Vagina (tissue), 2 donors: ENCODE data around the gene OXER1. TPM values are rescaled to one million over a fixed set of nuclear protein-coding genes. Genes with fewer than 3 reads are reported as not detected.

Experiments used
- DNase-seq, 2 donors: peaks; one replicate each; pipeline ENCODE4 v3.0.0-alpha.2; 2017; ENCODE audit errors: extremely low spot score in 2 of 2
- H3K27ac ChIP-seq: fragments of 200-600 bp; sonication (generic); one replicate; pipeline ENCODE4 v1.5.1; 2019
- H3K27me3 ChIP-seq: fragments of 200-600 bp; sonication (generic); one replicate; pipeline ENCODE4 v1.5.1; 2019
- H3K36me3 ChIP-seq, 2 donors: fragments of 200-600 bp; sonication (generic); one replicate each; pipeline ENCODE4 v1.5.1; 2017 to 2019
- H3K4me1 ChIP-seq: fragments of 200-600 bp; sonication (generic); one replicate; pipeline ENCODE4 v1.5.1; 2019
- H3K4me3 ChIP-seq, 2 donors: fragments of 200-600 bp; sonication (generic); 1 replicate in 1 of 2; 2 replicates in 1 of 2; pipeline ENCODE4 v1.5.1; 2016 to 2019
- H3K9me3 ChIP-seq: fragments of 200-600 bp; sonication (generic); one replicate; pipeline ENCODE4 v1.5.1; 2019
- POLR2A ChIP-seq, 2 donors: fragments of 450-650 bp; IDR thresholded peaks; one replicate each; pipeline ENCODE4 v1.6.1; 2017; ENCODE audit warnings: antibody characterized with exemption in 2 of 2, mild to moderate bottlenecking in 2 of 2, moderate library complexity in 2 of 2
- POLR2AphosphoS5 ChIP-seq, 2 donors: sonication (generic); formaldehyde crosslinking; IDR thresholded peaks; one replicate each; pipeline ENCODE4 v1.9.0; 2017; ENCODE audit warnings: antibody characterized with exemption in 2 of 2, mild to moderate bottlenecking in 2 of 2, low read depth in 1 of 2; ENCODE audit not compliant: insufficient read depth in 1 of 2
- intact Hi-C: fragments of 100-400 bp; cut with DNase I; formaldehyde crosslinking; loops from one replicate; pipeline ENCODE4 v1.15.1; 2023
- total RNA-seq: library from RNA; depleted of rRNA; stranded (reverse); fragments of >200 nt; gene quantifications from one replicate; pipeline ENCODE4 v1.2.3, GENCODE V29; 2016
- TF ChIP-seq, protein P1 (sequence below), 3 experiments: fragments of 450-650 bp in 2 of 3; fragments of 200-600 bp in 1 of 3; sonication (generic) in 1 of 3; IDR thresholded peaks; one replicate each; pipeline ENCODE4 v1.5.1; 2017 to 2019; ENCODE audit warnings: antibody characterized with exemption in 3 of 3, mild to moderate bottlenecking in 2 of 3, moderate library complexity in 2 of 3

The OXER1 gene
- total RNA-seq, 1 donor from 2014 or later: 1.2 TPM

DNA sequence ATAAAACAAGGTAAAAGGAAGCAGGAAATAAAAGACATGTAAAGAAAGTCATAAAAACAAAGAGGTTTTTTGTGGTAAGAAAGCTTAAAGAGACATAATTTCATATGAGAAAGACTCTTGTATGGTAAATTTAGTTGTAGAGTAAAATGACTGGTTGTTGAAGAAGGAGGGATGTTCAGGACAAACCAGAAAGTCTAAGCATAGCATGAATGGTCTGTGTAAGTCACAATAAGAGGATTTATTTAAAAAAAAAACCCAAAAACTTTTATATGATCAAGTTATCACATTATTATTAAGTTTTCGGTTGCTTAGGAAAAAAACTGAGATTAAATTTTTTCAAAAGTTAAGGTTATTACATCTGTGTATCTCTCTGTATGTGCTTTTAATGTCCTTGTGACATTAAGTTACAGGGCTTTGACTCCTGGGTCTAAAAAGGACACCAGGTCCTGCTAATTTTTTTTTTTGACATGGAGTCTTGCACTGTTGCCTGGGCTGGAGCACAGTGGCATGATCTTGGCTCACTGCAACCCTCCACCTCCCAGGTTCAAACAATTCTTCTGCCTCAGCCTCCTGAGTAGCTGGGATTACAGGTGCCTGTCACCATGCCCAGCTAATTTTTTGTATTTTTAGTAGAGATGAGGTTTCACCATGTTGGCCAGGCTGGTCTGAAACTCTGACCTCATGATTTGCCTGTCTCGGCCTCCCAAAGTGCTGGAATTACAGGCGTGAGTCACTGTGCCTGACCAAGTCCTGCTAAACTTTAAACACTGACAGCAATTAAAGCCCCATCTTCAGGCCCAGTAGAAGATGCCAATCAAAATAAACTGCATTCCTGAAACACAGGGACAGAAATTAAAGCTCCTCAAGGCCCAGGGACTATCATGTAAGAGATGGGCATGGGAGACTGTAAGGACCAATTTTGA is 14.2 kb upstream of the OXER1 start:
- no peak for TF ChIP-seq POLR2A (IDR thresholded peaks at IDR 0.05)
- no peak for TF ChIP-seq POLR2AphosphoS5 (IDR thresholded peaks at IDR 0.05; ENCODE audit: insufficient read depth in 1 of 2, low read depth in 1 of 2)
- TF ChIP-seq, protein P1, sequence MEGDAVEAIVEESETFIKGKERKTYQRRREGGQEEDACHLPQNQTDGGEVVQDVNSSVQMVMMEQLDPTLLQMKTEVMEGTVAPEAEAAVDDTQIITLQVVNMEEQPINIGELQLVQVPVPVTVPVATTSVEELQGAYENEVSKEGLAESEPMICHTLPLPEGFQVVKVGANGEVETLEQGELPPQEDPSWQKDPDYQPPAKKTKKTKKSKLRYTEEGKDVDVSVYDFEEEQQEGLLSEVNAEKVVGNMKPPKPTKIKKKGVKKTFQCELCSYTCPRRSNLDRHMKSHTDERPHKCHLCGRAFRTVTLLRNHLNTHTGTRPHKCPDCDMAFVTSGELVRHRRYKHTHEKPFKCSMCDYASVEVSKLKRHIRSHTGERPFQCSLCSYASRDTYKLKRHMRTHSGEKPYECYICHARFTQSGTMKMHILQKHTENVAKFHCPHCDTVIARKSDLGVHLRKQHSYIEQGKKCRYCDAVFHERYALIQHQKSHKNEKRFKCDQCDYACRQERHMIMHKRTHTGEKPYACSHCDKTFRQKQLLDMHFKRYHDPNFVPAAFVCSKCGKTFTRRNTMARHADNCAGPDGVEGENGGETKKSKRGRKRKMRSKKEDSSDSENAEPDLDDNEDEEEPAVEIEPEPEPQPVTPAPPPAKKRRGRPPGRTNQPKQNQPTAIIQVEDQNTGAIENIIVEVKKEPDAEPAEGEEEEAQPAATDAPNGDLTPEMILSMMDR (IDR thresholded peaks at IDR 0.05): no peak
- Histone ChIP-seq H3K4me3 (no peak overlapping the region), H3K27me3 (no peaks in the 10 kb centered on the region), H3K36me3 (no peaks in the 10 kb centered on the region), H3K27ac (no peak overlapping the region), H3K9me3 (no peaks in the 10 kb centered on the region), H3K4me1 (no peaks in the 10 kb centered on the region)
- intact Hi-C loops: no loop called here
- DNase-seq: no peak

DNA sequence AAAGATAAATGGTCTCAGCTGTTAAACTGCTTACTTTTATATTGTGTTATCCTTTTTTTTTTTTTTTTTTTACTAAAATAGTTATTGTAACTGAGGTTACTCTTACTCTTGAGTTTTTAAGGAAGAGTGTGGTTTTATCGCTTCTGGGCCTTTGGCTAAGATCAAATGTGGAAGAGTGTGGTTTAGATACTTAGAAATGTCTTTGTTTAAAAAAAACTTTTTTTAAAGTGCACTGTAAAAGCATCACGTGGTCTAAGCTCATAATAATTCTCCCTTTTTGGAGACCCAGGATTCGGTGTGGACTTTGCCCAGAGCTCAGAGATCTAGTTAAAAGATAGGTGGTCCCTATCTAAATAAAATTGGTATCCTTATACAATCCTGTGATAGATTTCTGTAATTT is 11.9 kb upstream of the OXER1 start:
- intact Hi-C loops: no loop called here
- no peaks in the 10 kb centered on the region for H3K9me3 ChIP-seq
- TF ChIP-seq, protein P1 (IDR thresholded peaks at IDR 0.05): no peak
- TF ChIP-seq POLR2AphosphoS5 (IDR thresholded peaks at IDR 0.05; ENCODE audit: insufficient read depth in 1 of 2, low read depth in 1 of 2) (no peak), POLR2A (IDR thresholded peaks at IDR 0.05) (no peak)
- DNase-seq: no peak
- H3K27ac ChIP-seq: no peak overlapping the region
- no peaks in the 10 kb centered on the region for H3K36me3 ChIP-seq
- H3K4me1 ChIP-seq: no peaks in the 10 kb centered on the region
- no peaks in the 10 kb centered on the region for H3K27me3 ChIP-seq
- no peak overlapping the region for H3K4me3 ChIP-seq

DNA sequence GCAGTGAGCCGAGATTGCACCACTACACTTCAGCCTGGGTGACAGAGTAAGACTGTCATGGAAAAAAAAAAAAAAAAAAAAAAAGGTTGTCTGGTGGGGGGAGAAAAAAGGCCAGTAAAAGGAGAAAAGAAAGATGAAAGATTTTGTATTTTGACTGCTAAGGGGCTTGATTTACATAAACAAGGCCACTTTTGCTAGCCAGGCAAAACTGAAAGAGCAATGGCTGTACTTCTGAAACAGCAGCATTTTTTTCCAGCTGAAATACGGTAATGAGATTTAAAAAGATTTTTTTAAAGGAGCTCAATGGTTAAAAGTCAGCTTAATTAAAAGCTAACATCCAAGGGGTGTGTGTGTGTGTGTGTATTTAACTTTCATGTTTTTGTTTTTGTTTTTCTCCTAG is 11.3 kb upstream of the OXER1 start:
- Histone ChIP-seq H3K9me3 (no peaks in the 10 kb centered on the region), H3K27ac (no peak overlapping the region)
- intact Hi-C loops: no loop called here

DNA sequence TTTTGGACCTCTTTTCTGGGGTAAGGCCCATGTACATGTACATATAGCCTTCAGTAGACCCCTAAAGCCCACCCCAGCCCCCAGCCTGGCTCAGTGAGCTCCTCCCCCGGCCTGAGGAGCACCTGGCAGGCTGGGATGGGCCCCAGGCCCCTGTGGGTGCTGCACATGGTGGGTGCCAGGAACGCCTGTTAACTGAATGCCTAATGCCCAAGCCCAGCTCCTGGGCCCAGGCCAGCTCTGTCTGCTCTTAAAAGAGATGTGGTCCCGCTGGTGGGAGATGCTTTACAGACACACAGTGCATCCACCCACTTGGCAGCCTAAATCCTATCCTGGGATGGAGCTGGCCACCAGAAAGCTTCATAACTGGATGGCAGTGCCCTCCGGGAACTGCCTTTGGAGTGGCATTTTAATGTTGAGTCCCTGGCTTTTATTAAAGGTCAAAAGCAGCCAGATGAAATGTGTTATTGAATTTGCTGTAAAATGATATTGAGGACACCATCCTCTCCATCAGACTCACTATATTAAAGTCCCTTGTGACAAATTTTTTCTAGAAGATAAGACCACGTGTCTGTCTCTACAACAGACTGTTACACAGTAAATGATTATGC is 7.7 kb upstream of the OXER1 start:
- intact Hi-C loops: no loop called here
- Histone ChIP-seq H3K9me3 (no peaks in the 10 kb centered on the region), H3K27ac (no peak overlapping the region), H3K36me3 (no peaks in the 10 kb centered on the region), H3K4me3 (no peak overlapping the region), H3K4me1 (no peaks in the 10 kb centered on the region), H3K27me3 (no peaks in the 10 kb centered on the region)
- DNase-seq: peak; percentile 58 to 72
- TF ChIP-seq POLR2A (IDR thresholded peaks at IDR 0.05) (no peak), POLR2AphosphoS5 (IDR thresholded peaks at IDR 0.05; ENCODE audit: insufficient read depth in 1 of 2, low read depth in 1 of 2) (no peak)
- TF ChIP-seq, protein P1 (IDR thresholded peaks at IDR 0.05): no peak

More for the DNA sequence above, 11.3 kb upstream of the OXER1 start:
- no peaks in the 10 kb centered on the region for H3K36me3 ChIP-seq
- no peak overlapping the region for H3K4me3 ChIP-seq
- H3K4me1 ChIP-seq: no peaks in the 10 kb centered on the region
- no peak for TF ChIP-seq POLR2AphosphoS5 (IDR thresholded peaks at IDR 0.05; ENCODE audit: insufficient read depth in 1 of 2, low read depth in 1 of 2)
- TF ChIP-seq POLR2A (IDR thresholded peaks at IDR 0.05): no peak
- TF ChIP-seq, protein P1 (IDR thresholded peaks at IDR 0.05): no peak
- DNase-seq: no peak
- no peaks in the 10 kb centered on the region for H3K27me3 ChIP-seq
